Mesendoderm (in vitro differentiated cells): ENCODE measurements around the gene CHST8.

Experiments
- DNase-seq: peaks from one replicate; pipeline ENCODE4 v3.0.0; 2013
- H2AK5ac ChIP-seq: 2 replicates; pipeline ENCODE4 v1.6.1; 2013; ENCODE audit warnings: low read length, inconsistent platforms
- H2BK120ac ChIP-seq: 2 replicates; pipeline ENCODE4 v1.6.1; 2013; ENCODE audit warnings: low read depth, mild to moderate bottlenecking, low read length, moderate library complexity, mixed read lengths
- H2BK15ac ChIP-seq: replicated peaks from 2 replicates; pipeline ENCODE4 v1.6.1; 2013; ENCODE audit warnings: low read depth, mild to moderate bottlenecking, moderate library complexity
- H2BK5ac ChIP-seq: 2 replicates; pipeline ENCODE4 v1.6.1; 2013; ENCODE audit warnings: low read length, inconsistent platforms
- H3K18ac ChIP-seq: 2 replicates; pipeline ENCODE4 v1.6.1; 2013; ENCODE audit warnings: mild to moderate bottlenecking, low read length, mixed read lengths
- H3K23ac ChIP-seq: one replicate; pipeline ENCODE4 v1.6.1; 2013; ENCODE audit warnings: low read length
- H3K27ac ChIP-seq: 2 replicates; pipeline ENCODE4 v1.5.1; 2013; ENCODE audit warnings: low read depth, mild to moderate bottlenecking, inconsistent platforms, low read length, moderate library complexity
- H3K27me3 ChIP-seq: 2 replicates; pipeline ENCODE4 v1.6.1; 2013; ENCODE audit warnings: low read length, control low read depth, mild to moderate bottlenecking, inconsistent platforms; ENCODE audit not compliant: insufficient read depth, poor library complexity
- H3K36me3 ChIP-seq: 2 replicates; pipeline ENCODE4 v1.6.1; 2013; ENCODE audit warnings: low read length, inconsistent platforms; ENCODE audit not compliant: control insufficient read depth, insufficient read depth
- H3K4ac ChIP-seq: one replicate; pipeline ENCODE4 v1.6.1; 2013; ENCODE audit warnings: low read depth, mild to moderate bottlenecking, low read length, moderate library complexity
- H3K4me1 ChIP-seq: 2 replicates; pipeline ENCODE4 v1.6.1; 2013; ENCODE audit warnings: low read depth, low read length, inconsistent platforms; ENCODE audit not compliant: control insufficient read depth
- H3K4me2 ChIP-seq: 2 replicates; pipeline ENCODE4 v1.6.1; 2013; ENCODE audit warnings: low read length
- H3K4me3 ChIP-seq: 2 replicates; pipeline ENCODE4 v1.5.1; 2013; ENCODE audit warnings: mild to moderate bottlenecking, low read length
- H3K56ac ChIP-seq: one replicate; pipeline ENCODE4 v1.6.1; 2013; ENCODE audit warnings: low read length
- H3K79me1 ChIP-seq: 2 replicates; pipeline ENCODE4 v1.6.1; 2013; ENCODE audit warnings: low read length, inconsistent platforms
- H3K79me2 ChIP-seq: 2 replicates; pipeline ENCODE4 v1.6.1; 2013; ENCODE audit warnings: mild to moderate bottlenecking, low read length; ENCODE audit not compliant: control insufficient read depth, insufficient read depth
- H3K9ac ChIP-seq: 2 replicates; pipeline ENCODE4 v1.6.1; 2013; ENCODE audit warnings: low read length, inconsistent platforms
- H4K5ac ChIP-seq: one replicate; pipeline ENCODE4 v1.6.1; 2013; ENCODE audit warnings: low read length
- H4K8ac ChIP-seq: one replicate; pipeline ENCODE4 v1.6.1; 2013; ENCODE audit warnings: low read depth, mild to moderate bottlenecking, control low read depth, low read length, moderate library complexity
- WGBS: extraction: QIAGEN DNeasy Blood & Tissue Kit; methylation state at CpG from one replicate; pipeline ENCODE4 v1.1.7; 2013; ENCODE audit warnings: low lambda C conversion rate, missing lambda C conversion rate; ENCODE audit not compliant: insufficient coverage; ENCODE audit errors: extremely low coverage; 5-methylcytosine and 5-hydroxymethylcytosine counted together

Gene CHST8

GRCh38 chr19:33673258-33673875, 51.6 kb downstream of the CHST8 start:
- no peak overlapping the region for H2BK120ac ChIP-seq
- no peak overlapping the region for H3K56ac ChIP-seq
- no peak overlapping the region for H4K5ac ChIP-seq
- H3K79me2 ChIP-seq = no peaks in the 10 kb centered on the region
- no peak overlapping the region for H3K27ac ChIP-seq
- H4K8ac ChIP-seq = no peak overlapping the region
- no peak overlapping the region for H3K4me3 ChIP-seq
- no peak overlapping the region for H3K23ac ChIP-seq
- no peaks in the 10 kb centered on the region for H3K4me1 ChIP-seq
- H3K36me3 ChIP-seq = no peaks in the 10 kb centered on the region
- no peak overlapping the region for H2BK15ac ChIP-seq
- DNase-seq = no peak
- no peaks in the 10 kb centered on the region for H3K79me1 ChIP-seq
- no peak overlapping the region for H2AK5ac ChIP-seq
- H3K9ac ChIP-seq = no peak overlapping the region
- no peak overlapping the region for H3K18ac ChIP-seq
- no peaks in the 10 kb centered on the region for H3K27me3 ChIP-seq
- WGBS = no CpG with 5 or more reads among the region's 9 CpGs
- H3K4me2 ChIP-seq = no peak overlapping the region
- H3K4ac ChIP-seq = no peak overlapping the region
- no peak overlapping the region for H2BK5ac ChIP-seq

DNA sequence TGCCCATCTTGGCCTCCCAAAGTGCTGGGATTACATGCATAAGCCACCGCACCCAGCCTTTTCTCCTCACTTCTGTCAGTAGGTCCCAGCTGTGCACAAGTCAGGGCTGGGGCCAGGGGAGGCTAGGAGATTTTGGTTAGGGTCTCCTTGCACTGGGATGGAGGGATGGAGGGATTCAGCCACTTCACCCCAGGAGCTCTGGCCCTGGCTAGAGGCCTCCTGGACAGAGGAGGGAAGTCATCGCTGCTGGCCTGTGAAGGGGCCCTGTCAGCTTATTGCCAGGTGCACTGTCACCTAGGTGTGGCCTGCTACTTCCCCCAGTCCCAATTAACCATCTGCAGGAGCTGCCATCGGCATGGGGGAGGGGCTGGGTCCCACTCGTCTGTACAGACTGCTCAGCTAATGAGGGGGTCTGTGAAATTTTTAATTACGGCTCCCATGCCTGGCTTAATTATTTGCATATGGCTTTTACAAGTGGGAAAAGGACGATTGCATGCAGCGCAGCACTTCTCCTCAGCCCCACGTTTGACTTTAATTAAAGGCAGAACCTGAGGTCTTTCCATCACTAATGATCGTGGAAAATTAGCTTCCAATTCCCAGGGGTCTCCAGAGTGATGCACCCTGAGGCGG, 52.4 kb downstream of the CHST8 start:
- Histone ChIP-seq H3K4me2 (no peak overlapping the region), H2AK5ac (no peak overlapping the region), H4K8ac (no peak overlapping the region), H3K18ac (no peak overlapping the region), H3K27ac (no peak overlapping the region), H3K79me1 (no peaks in the 10 kb centered on the region), H3K23ac (no peak overlapping the region), H3K4ac (no peak overlapping the region), H3K79me2 (no peaks in the 10 kb centered on the region), H3K36me3 (no peaks in the 10 kb centered on the region), H3K4me3 (no peak overlapping the region), H3K27me3 (no peaks in the 10 kb centered on the region), H3K56ac (no peak overlapping the region), H2BK5ac (no peak overlapping the region), H3K9ac (no peak overlapping the region), H2BK120ac (no peak overlapping the region), H2BK15ac (no peak overlapping the region), H3K4me1 (no peaks in the 10 kb centered on the region), H4K5ac (no peak overlapping the region)
- no CpG with 5 or more reads among the region's 10 CpGs for WGBS
- no peak for DNase-seq

GRCh38 chr19:33674626-33675367, 53.0 kb downstream of the CHST8 start:
- no peak overlapping the region for H4K8ac ChIP-seq
- H2AK5ac ChIP-seq = no peak overlapping the region
- no peaks in the 10 kb centered on the region for H3K36me3 ChIP-seq
- no peak overlapping the region for H2BK15ac ChIP-seq
- no peak overlapping the region for H2BK120ac ChIP-seq
- no peak overlapping the region for H2BK5ac ChIP-seq
- no peaks in the 10 kb centered on the region for H3K79me2 ChIP-seq
- H3K23ac ChIP-seq = no peak overlapping the region
- H3K9ac ChIP-seq = no peak overlapping the region
- H3K18ac ChIP-seq = no peak overlapping the region
- no peak overlapping the region for H3K56ac ChIP-seq
- WGBS = no CpG with 5 or more reads among the region's 10 CpGs
- H3K4me3 ChIP-seq = no peak overlapping the region
- no peaks in the 10 kb centered on the region for H3K79me1 ChIP-seq
- no peaks in the 10 kb centered on the region for H3K27me3 ChIP-seq
- H4K5ac ChIP-seq = no peak overlapping the region
- H3K4me2 ChIP-seq = no peak overlapping the region
- DNase-seq = no peak
- H3K27ac ChIP-seq = no peak overlapping the region
- no peak overlapping the region for H3K4ac ChIP-seq
- H3K4me1 ChIP-seq = no peaks in the 10 kb centered on the region

- Histone ChIP-seq H3K56ac (no peak overlapping the region), H3K27ac (no peak overlapping the region), H4K8ac (no peak overlapping the region), H2BK15ac (no peak overlapping the region), H2AK5ac (no peak overlapping the region), H3K4me3 (no peak overlapping the region), H2BK5ac (no peak overlapping the region), H3K9ac (no peak overlapping the region), H3K79me2 (no peaks in the 10 kb centered on the region), H2BK120ac (no peak overlapping the region), H3K4me1 (no peaks in the 10 kb centered on the region), H3K18ac (no peak overlapping the region), H3K79me1 (no peaks in the 10 kb centered on the region), H3K4me2 (no peak overlapping the region), H3K27me3 (no peaks in the 10 kb centered on the region), H4K5ac (no peak overlapping the region), H3K36me3 (no peaks in the 10 kb centered on the region), H3K23ac (no peak overlapping the region), H3K4ac (no peak overlapping the region)
- no CpG with 5 or more reads among the region's 7 CpGs for WGBS
- DNase-seq = no peak
These were observed 53.9 kb downstream of the CHST8 start for GRCh38 chr19:33675501-33676124.

- Histone ChIP-seq H3K4ac (no peak overlapping the region), H2AK5ac (no peak overlapping the region), H2BK15ac (no peak overlapping the region), H3K27me3 (no peaks in the 10 kb centered on the region), H4K5ac (no peak overlapping the region), H3K27ac (no peak overlapping the region), H3K4me1 (no peaks in the 10 kb centered on the region), H3K56ac (no peak overlapping the region), H3K4me2 (no peak overlapping the region), H3K9ac (no peak overlapping the region), H3K79me1 (no peaks in the 10 kb centered on the region), H2BK120ac (no peak overlapping the region), H3K79me2 (no peaks in the 10 kb centered on the region), H2BK5ac (no peak overlapping the region), H4K8ac (no peak overlapping the region), H3K4me3 (no peak overlapping the region), H3K23ac (no peak overlapping the region), H3K36me3 (no peaks in the 10 kb centered on the region), H3K18ac (no peak overlapping the region)
- no peak for DNase-seq
- no CpG with 5 or more reads among the region's 7 CpGs for WGBS
These were observed 55.4 kb downstream of the CHST8 start for GRCh38 chr19:33676999-33677665.
